Mammary epithelial cell (primary cell): ENCODE results near the gene SMYD4.

ENCODE experiments used
- EZH2 ChIP-seq: IDR thresholded peaks from 2 replicates; pipeline ENCODE4 v1.6.1; 2012; ENCODE audit warnings: low read length, inconsistent platforms, borderline replicate concordance
- TF ChIP-seq, protein P1 (sequence below), 2 donors: IDR thresholded peaks in 1 of 2; conservative IDR thresholded peaks in 1 of 2; 2 replicates each; pipeline ENCODE4 v1.5.1; 2011 to 2012; ENCODE audit warnings: inconsistent platforms in 2 of 2, low read length in 2 of 2, mild to moderate bottlenecking in 2 of 2, control low read depth in 1 of 2, low read depth in 1 of 2; ENCODE audit not compliant: insufficient read depth in 1 of 2; ENCODE audit errors: extremely low read depth in 1 of 2

DNA sequence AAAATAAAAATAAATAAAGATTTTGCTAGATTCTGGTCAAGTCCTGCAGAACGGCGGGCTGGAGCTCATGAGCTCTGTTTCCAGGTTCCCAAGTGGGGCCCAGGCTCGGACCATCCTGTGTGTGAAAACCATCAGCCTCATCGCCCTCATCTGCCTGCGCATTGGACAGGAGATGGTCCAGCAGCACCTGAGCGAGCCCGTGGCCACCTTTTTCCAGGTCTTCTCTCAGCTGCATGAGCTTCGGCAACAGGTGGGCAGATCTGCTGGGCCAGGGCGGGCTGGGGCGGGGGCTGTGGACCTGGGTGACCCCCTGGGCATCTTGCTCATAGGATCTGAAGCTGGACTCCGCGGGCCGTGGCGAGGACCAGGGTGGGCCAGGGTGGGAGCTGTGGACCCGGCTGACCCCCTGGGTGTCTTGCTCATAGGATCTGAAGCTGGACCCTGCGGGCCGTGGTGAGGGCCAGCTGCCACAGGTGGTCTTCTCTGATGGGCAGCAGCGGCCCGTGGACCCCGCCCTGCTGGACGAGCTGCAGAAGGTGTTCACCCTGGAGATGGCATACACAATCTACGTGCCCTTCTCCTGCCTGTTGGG, 97.4 kb downstream of the SMYD4 start:
- TF ChIP-seq, protein P1, sequence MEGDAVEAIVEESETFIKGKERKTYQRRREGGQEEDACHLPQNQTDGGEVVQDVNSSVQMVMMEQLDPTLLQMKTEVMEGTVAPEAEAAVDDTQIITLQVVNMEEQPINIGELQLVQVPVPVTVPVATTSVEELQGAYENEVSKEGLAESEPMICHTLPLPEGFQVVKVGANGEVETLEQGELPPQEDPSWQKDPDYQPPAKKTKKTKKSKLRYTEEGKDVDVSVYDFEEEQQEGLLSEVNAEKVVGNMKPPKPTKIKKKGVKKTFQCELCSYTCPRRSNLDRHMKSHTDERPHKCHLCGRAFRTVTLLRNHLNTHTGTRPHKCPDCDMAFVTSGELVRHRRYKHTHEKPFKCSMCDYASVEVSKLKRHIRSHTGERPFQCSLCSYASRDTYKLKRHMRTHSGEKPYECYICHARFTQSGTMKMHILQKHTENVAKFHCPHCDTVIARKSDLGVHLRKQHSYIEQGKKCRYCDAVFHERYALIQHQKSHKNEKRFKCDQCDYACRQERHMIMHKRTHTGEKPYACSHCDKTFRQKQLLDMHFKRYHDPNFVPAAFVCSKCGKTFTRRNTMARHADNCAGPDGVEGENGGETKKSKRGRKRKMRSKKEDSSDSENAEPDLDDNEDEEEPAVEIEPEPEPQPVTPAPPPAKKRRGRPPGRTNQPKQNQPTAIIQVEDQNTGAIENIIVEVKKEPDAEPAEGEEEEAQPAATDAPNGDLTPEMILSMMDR (conservative IDR thresholded peaks at IDR 0.05 in 1 of 2, IDR thresholded peaks at IDR 0.05 in 1 of 2; ENCODE audit: extremely low read depth in 1 of 2, insufficient read depth in 1 of 2, low read depth in 1 of 2, low read length in 2 of 2): no peak
- no peak for TF ChIP-seq EZH2
